GM21367 (cell line): ENCODE data around the gene RAB26.
"Not testable (repeated sequence)": the region's sequence is repeated elsewhere in the genome, so short reads cannot be mapped to it uniquely, and the experiment has no call there.

ENCODE experiments used
- ATAC-seq: cut with Tn5 transposase; IDR thresholded peaks from one replicate; pipeline ENCODE4 v1.9.1; 2021; ENCODE audit not compliant: unreplicated experiment

RAB26 gene, protein sequence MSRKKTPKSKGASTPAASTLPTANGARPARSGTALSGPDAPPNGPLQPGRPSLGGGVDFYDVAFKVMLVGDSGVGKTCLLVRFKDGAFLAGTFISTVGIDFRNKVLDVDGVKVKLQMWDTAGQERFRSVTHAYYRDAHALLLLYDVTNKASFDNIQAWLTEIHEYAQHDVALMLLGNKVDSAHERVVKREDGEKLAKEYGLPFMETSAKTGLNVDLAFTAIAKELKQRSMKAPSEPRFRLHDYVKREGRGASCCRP

GRCh38 chr16:2147981-2148671 lies at the start of gene RAB26:
Gene RAB26, plus strand, starts transcription at chr16:2148625. Its CDS starts 159 bp downstream, at chr16:2148784.
- ATAC-seq: no peak

- not testable (repeated sequence) for ATAC-seq
Observed at GRCh38 chr16:2101581-2101980, 46.8 kb upstream of the RAB26 start.

GRCh38 chr16:2102471-2102870 lies 46.0 kb upstream of the RAB26 start:
- no peak for ATAC-seq

GRCh38 chr16:2104464-2104863 lies 44.0 kb upstream of the RAB26 start:
- not testable (repeated sequence) for ATAC-seq

- not testable (repeated sequence) for ATAC-seq
Observed at GRCh38 chr16:2105291-2105690, 43.1 kb upstream of the RAB26 start.

DNA sequence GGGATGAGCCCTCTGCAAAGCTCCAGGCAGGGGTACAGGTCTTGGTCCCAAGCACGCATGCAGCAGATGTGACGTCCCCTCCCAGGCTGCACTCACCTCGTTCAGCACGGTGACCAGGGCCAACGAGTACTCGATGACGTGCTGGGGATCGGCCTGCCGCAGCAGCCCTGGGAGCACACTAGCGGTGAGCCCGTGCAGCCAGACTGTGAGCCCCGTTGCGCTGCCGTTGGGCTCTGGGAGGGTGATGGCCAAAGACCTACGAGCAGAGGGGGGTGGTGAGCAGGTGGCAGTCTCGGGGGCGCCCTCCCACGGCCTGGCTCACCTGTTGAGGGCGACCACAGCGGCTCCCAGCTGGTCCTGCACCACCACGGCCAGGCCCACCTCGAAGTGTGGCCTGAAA lies 42.7 kb upstream of the RAB26 start:
- ATAC-seq: not testable (repeated sequence)

GRCh38 chr16:2106211-2106610 lies 42.2 kb upstream of the RAB26 start:
- not testable (repeated sequence) for ATAC-seq

GRCh38 chr16:2107121-2107790 lies 41.2 kb upstream of the RAB26 start:
- not testable (repeated sequence) for ATAC-seq

GRCh38 chr16:2107791-2108125 lies 40.7 kb upstream of the RAB26 start:
- not testable (repeated sequence) for ATAC-seq

DNA sequence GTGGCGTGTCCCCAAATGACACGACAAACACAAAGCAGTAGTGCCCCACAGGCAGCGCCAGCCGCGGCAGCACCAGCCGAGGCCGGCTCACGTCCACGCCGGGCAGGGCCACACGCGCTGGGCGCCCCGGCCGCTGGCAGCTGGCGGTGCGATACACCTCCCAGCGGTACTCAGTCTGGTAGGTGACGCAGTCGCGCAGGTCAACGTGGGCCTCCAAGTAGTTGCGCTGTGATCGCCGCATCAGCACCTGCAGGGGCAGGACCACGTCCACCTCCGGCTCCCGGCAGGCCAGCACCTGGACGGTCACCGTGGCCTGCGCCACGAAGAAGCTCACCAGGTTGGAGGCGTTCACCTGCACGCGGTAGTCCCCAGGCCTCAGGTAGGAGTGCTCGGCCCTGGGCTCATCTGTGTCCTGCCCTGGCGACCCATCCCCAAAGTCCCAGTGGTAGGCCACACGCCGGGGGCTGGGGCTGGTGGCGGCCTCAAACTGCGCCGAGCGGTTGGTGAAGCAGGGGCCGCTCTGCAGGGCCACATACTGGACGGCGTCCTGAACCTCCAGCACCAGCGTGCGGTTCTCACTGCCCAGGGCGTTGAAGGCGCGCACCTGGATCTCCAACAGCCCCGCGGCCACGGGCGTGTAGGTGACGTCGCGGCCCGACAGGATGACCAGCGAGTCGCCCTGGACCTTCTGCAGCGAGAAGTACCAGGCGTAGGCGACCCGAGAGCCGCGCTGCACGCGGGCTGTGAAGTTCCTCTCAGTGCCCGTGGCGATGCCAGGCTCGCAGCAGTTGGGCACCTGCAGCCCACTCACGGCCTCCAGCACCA lies 39.8 kb upstream of the RAB26 start:
- ATAC-seq: not testable (repeated sequence)

GRCh38 chr16:2109271-2109580 lies 39.2 kb upstream of the RAB26 start:
- ATAC-seq: not testable (repeated sequence)

- ATAC-seq: not testable (repeated sequence)
Observed at GRCh38 chr16:2109872-2110271, 38.6 kb upstream of the RAB26 start.

GRCh38 chr16:2110332-2111008 lies 38.0 kb upstream of the RAB26 start:
- ATAC-seq: not testable (repeated sequence)

- ATAC-seq: not testable (repeated sequence)
Observed at GRCh38 chr16:2111009-2111353, 37.4 kb upstream of the RAB26 start.

DNA sequence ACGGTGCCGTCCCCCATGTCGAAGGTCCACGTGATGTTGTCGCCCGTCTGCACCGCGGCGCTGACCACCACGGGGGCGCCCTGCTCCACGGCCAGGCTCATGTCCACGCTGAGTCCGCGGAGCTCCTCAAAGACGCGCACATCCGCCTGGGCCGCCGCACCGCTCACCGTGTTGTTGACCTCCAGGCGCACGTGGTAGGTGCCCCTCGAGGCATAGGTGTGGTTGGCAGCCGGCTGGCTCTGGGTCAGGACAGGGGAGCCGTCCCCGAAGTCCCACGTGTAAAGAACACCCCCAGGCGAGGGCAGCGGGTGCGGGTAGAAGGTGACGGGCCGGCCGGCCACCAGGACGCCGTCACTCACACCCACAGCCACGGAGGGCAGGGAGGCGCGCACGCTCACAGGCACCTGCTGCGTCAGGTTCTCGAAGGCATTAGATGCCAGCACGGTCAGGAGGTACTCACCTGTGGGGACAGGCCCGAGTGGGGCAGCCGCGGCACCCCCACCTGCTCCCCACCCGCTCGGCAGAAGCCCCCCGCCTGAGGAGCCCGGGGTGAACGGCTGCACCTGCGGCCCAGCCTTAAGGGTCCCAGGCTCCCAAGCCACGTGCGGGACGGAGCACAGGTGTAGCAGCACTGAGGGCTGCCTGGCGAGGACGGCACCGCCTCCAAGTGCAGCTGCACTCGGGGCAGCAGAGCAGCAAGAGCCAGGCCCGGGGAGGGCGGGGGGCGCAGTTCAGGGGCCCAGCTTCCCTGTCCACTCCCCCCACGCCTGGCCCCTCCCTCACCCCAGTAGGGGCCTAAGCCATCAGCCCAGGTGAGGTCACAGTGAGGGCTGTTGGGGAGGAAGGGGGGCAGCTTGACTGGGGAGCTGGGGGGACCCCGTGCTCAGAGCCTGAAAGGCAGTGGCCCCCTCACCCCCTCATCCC lies 36.8 kb upstream of the RAB26 start:
- not testable (repeated sequence) for ATAC-seq

GRCh38 chr16:2112539-2113106 lies 35.8 kb upstream of the RAB26 start:
- ATAC-seq: not testable (repeated sequence)

- not testable (repeated sequence) for ATAC-seq
Observed at GRCh38 chr16:2114225-2114624, 34.2 kb upstream of the RAB26 start.

GRCh38 chr16:2114885-2115590 lies 33.4 kb upstream of the RAB26 start:
- ATAC-seq: not testable (repeated sequence)

- ATAC-seq: no peak
Observed at GRCh38 chr16:2115591-2115973, 32.8 kb upstream of the RAB26 start.
